ENCODE data around the gene SUSD6. TPM values are rescaled to one million over a fixed set of nuclear protein-coding genes. Genes with fewer than 3 reads are reported as not detected.
A peak's percentile ranks its signal among the peaks of the same experiment; 100 is the strongest.
"Not testable (repeated sequence)": the region's sequence is repeated elsewhere in the genome, so short reads cannot be mapped to it uniquely, and the experiment has no call there.

Gene SUSD6
- total RNA-seq, 1 donor from 2014 or later = 9.2 TPM

GRCh38 chr14:69620211-69620611 lies 8.8 kb downstream of the SUSD6 start:
- no peak for DNase-seq (ENCODE audit: low read depth, low spot score)

GRCh38 chr14:69620981-69621380 lies 9.6 kb downstream of the SUSD6 start:
- no peak for DNase-seq (ENCODE audit: low read depth, low spot score)

- no peak for DNase-seq (ENCODE audit: low read depth, low spot score)
These were observed 12.7 kb downstream of the SUSD6 start for GRCh38 chr14:69624136-69624535.

GRCh38 chr14:69625299-69626131 lies 14.1 kb downstream of the SUSD6 start:
- peak; percentile 46 for DNase-seq (ENCODE audit: low read depth, low spot score)

GRCh38 chr14:69626132-69626500 lies 14.7 kb downstream of the SUSD6 start:
- no peak for DNase-seq (ENCODE audit: low read depth, low spot score)

- DNase-seq (ENCODE audit: low read depth, low spot score) = no peak
These were observed 18.1 kb downstream of the SUSD6 start for GRCh38 chr14:69629225-69630127.

GRCh38 chr14:69630360-69630759 lies 19.0 kb downstream of the SUSD6 start:
- DNase-seq (ENCODE audit: low read depth, low spot score) = no peak

GRCh38 chr14:69631509-69631908 lies 20.1 kb downstream of the SUSD6 start:
- no peak for DNase-seq (ENCODE audit: low read depth, low spot score)

- DNase-seq (ENCODE audit: low read depth, low spot score) = no peak
These were observed 20.8 kb downstream of the SUSD6 start for GRCh38 chr14:69632164-69632563.

- DNase-seq (ENCODE audit: low read depth, low spot score) = no peak
These were observed 21.3 kb downstream of the SUSD6 start for GRCh38 chr14:69632593-69633151.

- no peak for DNase-seq (ENCODE audit: low read depth, low spot score)
These were observed 21.8 kb downstream of the SUSD6 start for GRCh38 chr14:69633238-69633637.

- no peak for DNase-seq (ENCODE audit: low read depth, low spot score)
These were observed 24.7 kb downstream of the SUSD6 start for GRCh38 chr14:69635981-69636639.

- DNase-seq (ENCODE audit: low read depth, low spot score) = no peak
These were observed 25.5 kb downstream of the SUSD6 start for GRCh38 chr14:69636718-69637480.

- DNase-seq (ENCODE audit: low read depth, low spot score) = no peak
These were observed 26.2 kb downstream of the SUSD6 start for GRCh38 chr14:69637503-69638031.

- DNase-seq (ENCODE audit: low read depth, low spot score) = no peak
These were observed 29.5 kb downstream of the SUSD6 start for GRCh38 chr14:69640931-69641330.

- DNase-seq (ENCODE audit: low read depth, low spot score) = not testable (repeated sequence)
These were observed 30.9 kb downstream of the SUSD6 start for GRCh38 chr14:69642212-69642793.

- peak; percentile 32 for DNase-seq (ENCODE audit: low read depth, low spot score)
These were observed 32.2 kb downstream of the SUSD6 start for GRCh38 chr14:69643430-69644200.

- no peak for DNase-seq (ENCODE audit: low read depth, low spot score)
These were observed 33.4 kb downstream of the SUSD6 start for GRCh38 chr14:69644814-69645213.

GRCh38 chr14:69647213-69647612 lies 35.8 kb downstream of the SUSD6 start:
- DNase-seq (ENCODE audit: low read depth, low spot score) = no peak

Measured in pulmonary artery endothelial cell (primary cell).